ENCODE data around the gene B9D1. TPM values are rescaled to one million over a fixed set of nuclear protein-coding genes. Genes with fewer than 3 reads are reported as not detected.

Gene B9D1
- total RNA-seq, 1 experiment from 2014 or later, result 20.0 TPM

DNA sequence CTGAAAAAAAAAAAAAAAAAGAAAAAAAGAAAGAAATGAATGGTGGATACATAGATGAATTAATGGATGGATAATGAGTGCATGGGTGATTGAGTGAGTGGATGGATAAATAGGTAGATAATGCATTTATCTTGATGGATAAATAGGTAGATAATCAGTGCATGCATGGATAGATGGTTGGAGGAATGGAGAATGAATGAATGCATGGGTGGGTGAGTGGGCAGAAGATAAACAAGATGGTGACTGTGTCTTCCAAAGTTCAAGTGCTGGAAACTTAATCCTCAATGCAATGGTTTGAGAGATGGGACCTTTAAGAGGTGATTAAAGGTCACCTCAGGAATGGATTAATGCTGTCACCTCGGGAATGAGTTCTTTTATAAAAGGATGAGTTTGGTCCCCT, 41.7 kb upstream of the B9D1 start:
- no peaks in the 10 kb centered on the region for H3K9me2 ChIP-seq (ENCODE audit: insufficient read depth)
- ChIA-PET POLR2A (no interaction called here), CTCF (no interaction called here), RAD21 (ENCODE audit: low non-redundant PET in 1 of 2, low total read pairs in 2 of 2, uncharacterized antibody in 2 of 2, unreplicated experiment in 2 of 2) (no interaction called here)
- no peak overlapping the region for H3K9ac ChIP-seq (ENCODE audit: low read length)
- H3K27me3 ChIP-seq (ENCODE audit: insufficient read depth, low read length), result no peaks in the 10 kb centered on the region
- no peak overlapping the region for H3K4me2 ChIP-seq (ENCODE audit: low read length)
- H3K79me2 ChIP-seq (ENCODE audit: insufficient read depth, low read length), result no peaks in the 10 kb centered on the region
- DNase-seq (ENCODE audit: low read depth, low spot score) (no peak), ATAC-seq (no peak)
- TF ChIP-seq POLR2AphosphoS5 (IDR thresholded peaks at IDR 0.05; ENCODE audit: low read depth, low read length) (no peak), JUND (IDR thresholded peaks at IDR 0.05) (no peak), EZH2 (IDR thresholded peaks at IDR 0.05) (no peak), TCF7L2 (IDR thresholded peaks at IDR 0.05; ENCODE audit: borderline replicate concordance, extremely low read depth, insufficient read depth, insufficient read length) (no peak), SIN3A (IDR thresholded peaks at IDR 0.05; ENCODE audit: low read depth) (no peak)
- TF ChIP-seq, protein P1, sequence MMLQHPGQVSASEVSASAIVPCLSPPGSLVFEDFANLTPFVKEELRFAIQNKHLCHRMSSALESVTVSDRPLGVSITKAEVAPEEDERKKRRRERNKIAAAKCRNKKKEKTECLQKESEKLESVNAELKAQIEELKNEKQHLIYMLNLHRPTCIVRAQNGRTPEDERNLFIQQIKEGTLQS (IDR thresholded peaks at IDR 0.05), result no peak
- BruUV-seq (replicated peaks), result no TSS peak
- H3K4me1 ChIP-seq (ENCODE audit: control insufficient read depth in 1 of 2, insufficient read depth in 2 of 2, low read length in 2 of 2), result peaks cover 0 to 4% of the 10 kb centered on the region in 2 experiments; a peak in 2 of 4 replicates
- no peak overlapping the region for H3K27ac ChIP-seq (ENCODE audit: low read depth, low read length)
- H4K20me1 ChIP-seq (ENCODE audit: insufficient read depth), result no peaks in the 10 kb centered on the region
- no peak overlapping the region for H2AFZ ChIP-seq (ENCODE audit: low read depth, low read length, poor library complexity, severe bottlenecking)
- H3K36me3 ChIP-seq (ENCODE audit: control insufficient read depth in 1 of 2, insufficient read depth in 2 of 2, low read length in 2 of 2), result no peaks in the 10 kb centered on the region
- no peaks in the 10 kb centered on the region for H3K9me3 ChIP-seq (ENCODE audit: control insufficient read depth in 1 of 2, insufficient read depth in 1 of 2, low read depth in 1 of 2, low read length in 2 of 2)
- H3K4me3 ChIP-seq (replicated peaks in 1 of 2; ENCODE audit: low read depth in 1 of 2, low read length in 2 of 2), result no peak overlapping the region
- intact Hi-C loops (cut with micrococcal nuclease), result no loop called here

DNA sequence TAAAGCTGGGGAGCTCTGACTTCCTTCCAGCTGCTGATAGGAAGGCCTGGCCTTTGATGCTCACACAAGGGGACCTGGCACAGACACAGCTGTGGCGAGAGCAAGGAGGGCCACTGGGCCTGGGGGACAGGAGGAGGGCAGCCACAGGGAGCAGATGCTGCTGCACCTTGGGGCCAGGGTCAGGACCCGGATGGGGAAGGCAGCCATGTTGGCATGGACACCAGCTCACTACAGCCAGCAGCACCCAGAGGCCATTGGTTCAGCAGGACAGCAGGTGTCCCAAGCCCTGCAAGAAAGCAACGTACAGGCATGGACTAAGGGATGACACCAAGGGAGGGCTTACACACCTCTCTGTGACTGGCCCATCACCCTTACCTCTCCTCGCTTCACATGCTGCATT, 40.5 kb upstream of the B9D1 start:
- no peaks in the 10 kb centered on the region for H3K9me2 ChIP-seq (ENCODE audit: insufficient read depth)

More for the DNA sequence above, 40.5 kb upstream of the B9D1 start:
- ChIA-PET RAD21 (ENCODE audit: low non-redundant PET in 1 of 2, low total read pairs in 2 of 2, uncharacterized antibody in 2 of 2, unreplicated experiment in 2 of 2) (no interaction called here), POLR2A (no interaction called here), CTCF (no interaction called here)
- Histone ChIP-seq H3K9ac (ENCODE audit: low read length) (no peak overlapping the region), H3K4me3 (replicated peaks in 1 of 2; ENCODE audit: low read depth in 1 of 2, low read length in 2 of 2) (no peak overlapping the region), H3K4me1 (ENCODE audit: control insufficient read depth in 1 of 2, insufficient read depth in 2 of 2, low read length in 2 of 2) (peaks cover 8% of the 10 kb centered on the region in 2 experiments), H3K27ac (ENCODE audit: low read depth, low read length) (no peak overlapping the region), H4K20me1 (ENCODE audit: insufficient read depth) (no peaks in the 10 kb centered on the region), H2AFZ (ENCODE audit: low read depth, low read length, poor library complexity, severe bottlenecking) (no peak overlapping the region), H3K79me2 (ENCODE audit: insufficient read depth, low read length) (no peaks in the 10 kb centered on the region), H3K9me3 (ENCODE audit: control insufficient read depth in 1 of 2, insufficient read depth in 1 of 2, low read depth in 1 of 2, low read length in 2 of 2) (no peaks in the 10 kb centered on the region), H3K27me3 (ENCODE audit: insufficient read depth, low read length) (no peaks in the 10 kb centered on the region), H3K36me3 (ENCODE audit: control insufficient read depth in 1 of 2, insufficient read depth in 2 of 2, low read length in 2 of 2) (no peaks in the 10 kb centered on the region), H3K4me2 (ENCODE audit: low read length) (no peak overlapping the region)
- no TSS peak for BruUV-seq (replicated peaks)
- intact Hi-C loops (cut with micrococcal nuclease), result no loop called here
- no peak for DNase-seq (ENCODE audit: low read depth, low spot score)
- TF ChIP-seq, protein P1 (IDR thresholded peaks at IDR 0.05), result no peak
- TF ChIP-seq RAD21 (IDR thresholded peaks at IDR 0.05; ENCODE audit: low read depth) (no peak), EZH2 (IDR thresholded peaks at IDR 0.05) (no peak), POLR2A (IDR thresholded peaks at IDR 0.05; ENCODE audit: borderline replicate concordance, extremely low read depth, insufficient read depth, insufficient read length) (no peak), ZNF274 (IDR thresholded peaks at IDR 0.05; ENCODE audit: low read depth, low read length) (no peak), JUND (IDR thresholded peaks at IDR 0.05) (no peak), CEBPB (IDR thresholded peaks at IDR 0.05; ENCODE audit: low read depth) (no peak), ELF1 (IDR thresholded peaks at IDR 0.05; ENCODE audit: borderline replicate concordance, low read depth) (no peak), SRF (IDR thresholded peaks at IDR 0.05; ENCODE audit: low read depth) (no peak), YY1 (IDR thresholded peaks at IDR 0.05; ENCODE audit: extremely low read depth, insufficient replicate concordance, low read depth, low read length) (no peak), POLR2AphosphoS5 (IDR thresholded peaks at IDR 0.05; ENCODE audit: low read depth, low read length) (no peak)
- TF ChIP-seq, protein P2, sequence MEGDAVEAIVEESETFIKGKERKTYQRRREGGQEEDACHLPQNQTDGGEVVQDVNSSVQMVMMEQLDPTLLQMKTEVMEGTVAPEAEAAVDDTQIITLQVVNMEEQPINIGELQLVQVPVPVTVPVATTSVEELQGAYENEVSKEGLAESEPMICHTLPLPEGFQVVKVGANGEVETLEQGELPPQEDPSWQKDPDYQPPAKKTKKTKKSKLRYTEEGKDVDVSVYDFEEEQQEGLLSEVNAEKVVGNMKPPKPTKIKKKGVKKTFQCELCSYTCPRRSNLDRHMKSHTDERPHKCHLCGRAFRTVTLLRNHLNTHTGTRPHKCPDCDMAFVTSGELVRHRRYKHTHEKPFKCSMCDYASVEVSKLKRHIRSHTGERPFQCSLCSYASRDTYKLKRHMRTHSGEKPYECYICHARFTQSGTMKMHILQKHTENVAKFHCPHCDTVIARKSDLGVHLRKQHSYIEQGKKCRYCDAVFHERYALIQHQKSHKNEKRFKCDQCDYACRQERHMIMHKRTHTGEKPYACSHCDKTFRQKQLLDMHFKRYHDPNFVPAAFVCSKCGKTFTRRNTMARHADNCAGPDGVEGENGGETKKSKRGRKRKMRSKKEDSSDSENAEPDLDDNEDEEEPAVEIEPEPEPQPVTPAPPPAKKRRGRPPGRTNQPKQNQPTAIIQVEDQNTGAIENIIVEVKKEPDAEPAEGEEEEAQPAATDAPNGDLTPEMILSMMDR (IDR thresholded peaks at IDR 0.05 in 2 of 3, conservative IDR thresholded peaks at IDR 0.05 in 1 of 3; ENCODE audit: borderline replicate concordance in 1 of 3, insufficient read depth in 1 of 3, low read depth in 2 of 3, low read length in 2 of 3), result no peak
- TF ChIP-seq, protein P3, sequence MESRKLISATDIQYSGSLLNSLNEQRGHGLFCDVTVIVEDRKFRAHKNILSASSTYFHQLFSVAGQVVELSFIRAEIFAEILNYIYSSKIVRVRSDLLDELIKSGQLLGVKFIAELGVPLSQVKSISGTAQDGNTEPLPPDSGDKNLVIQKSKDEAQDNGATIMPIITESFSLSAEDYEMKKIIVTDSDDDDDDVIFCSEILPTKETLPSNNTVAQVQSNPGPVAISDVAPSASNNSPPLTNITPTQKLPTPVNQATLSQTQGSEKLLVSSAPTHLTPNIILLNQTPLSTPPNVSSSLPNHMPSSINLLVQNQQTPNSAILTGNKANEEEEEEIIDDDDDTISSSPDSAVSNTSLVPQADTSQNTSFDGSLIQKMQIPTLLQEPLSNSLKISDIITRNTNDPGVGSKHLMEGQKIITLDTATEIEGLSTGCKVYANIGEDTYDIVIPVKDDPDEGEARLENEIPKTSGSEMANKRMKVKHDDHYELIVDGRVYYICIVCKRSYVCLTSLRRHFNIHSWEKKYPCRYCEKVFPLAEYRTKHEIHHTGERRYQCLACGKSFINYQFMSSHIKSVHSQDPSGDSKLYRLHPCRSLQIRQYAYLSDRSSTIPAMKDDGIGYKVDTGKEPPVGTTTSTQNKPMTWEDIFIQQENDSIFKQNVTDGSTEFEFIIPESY (IDR thresholded peaks at IDR 0.05; ENCODE audit: extremely low read depth, insufficient replicate concordance, low read length), result no peak
- TF ChIP-seq, protein P4, sequence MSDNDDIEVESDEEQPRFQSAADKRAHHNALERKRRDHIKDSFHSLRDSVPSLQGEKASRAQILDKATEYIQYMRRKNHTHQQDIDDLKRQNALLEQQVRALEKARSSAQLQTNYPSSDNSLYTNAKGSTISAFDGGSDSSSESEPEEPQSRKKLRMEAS (IDR thresholded peaks at IDR 0.05), result no peak
- ATAC-seq, result no peak

All from HCT116 (cell line).